GM19324 (cell line): ENCODE data around the gene TPX2.
A peak's percentile ranks its signal among the peaks of the same experiment; 100 is the strongest.

Experiments used
- ATAC-seq: cut with Tn5 transposase; IDR thresholded peaks from one replicate; pipeline ENCODE4 v1.9.1; 2021; ENCODE audit warnings: mild to moderate bottlenecking, moderate library complexity; ENCODE audit not compliant: unreplicated experiment, low FRiP score

The TPX2 gene, protein sequence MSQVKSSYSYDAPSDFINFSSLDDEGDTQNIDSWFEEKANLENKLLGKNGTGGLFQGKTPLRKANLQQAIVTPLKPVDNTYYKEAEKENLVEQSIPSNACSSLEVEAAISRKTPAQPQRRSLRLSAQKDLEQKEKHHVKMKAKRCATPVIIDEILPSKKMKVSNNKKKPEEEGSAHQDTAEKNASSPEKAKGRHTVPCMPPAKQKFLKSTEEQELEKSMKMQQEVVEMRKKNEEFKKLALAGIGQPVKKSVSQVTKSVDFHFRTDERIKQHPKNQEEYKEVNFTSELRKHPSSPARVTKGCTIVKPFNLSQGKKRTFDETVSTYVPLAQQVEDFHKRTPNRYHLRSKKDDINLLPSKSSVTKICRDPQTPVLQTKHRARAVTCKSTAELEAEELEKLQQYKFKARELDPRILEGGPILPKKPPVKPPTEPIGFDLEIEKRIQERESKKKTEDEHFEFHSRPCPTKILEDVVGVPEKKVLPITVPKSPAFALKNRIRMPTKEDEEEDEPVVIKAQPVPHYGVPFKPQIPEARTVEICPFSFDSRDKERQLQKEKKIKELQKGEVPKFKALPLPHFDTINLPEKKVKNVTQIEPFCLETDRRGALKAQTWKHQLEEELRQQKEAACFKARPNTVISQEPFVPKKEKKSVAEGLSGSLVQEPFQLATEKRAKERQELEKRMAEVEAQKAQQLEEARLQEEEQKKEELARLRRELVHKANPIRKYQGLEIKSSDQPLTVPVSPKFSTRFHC

DNA sequence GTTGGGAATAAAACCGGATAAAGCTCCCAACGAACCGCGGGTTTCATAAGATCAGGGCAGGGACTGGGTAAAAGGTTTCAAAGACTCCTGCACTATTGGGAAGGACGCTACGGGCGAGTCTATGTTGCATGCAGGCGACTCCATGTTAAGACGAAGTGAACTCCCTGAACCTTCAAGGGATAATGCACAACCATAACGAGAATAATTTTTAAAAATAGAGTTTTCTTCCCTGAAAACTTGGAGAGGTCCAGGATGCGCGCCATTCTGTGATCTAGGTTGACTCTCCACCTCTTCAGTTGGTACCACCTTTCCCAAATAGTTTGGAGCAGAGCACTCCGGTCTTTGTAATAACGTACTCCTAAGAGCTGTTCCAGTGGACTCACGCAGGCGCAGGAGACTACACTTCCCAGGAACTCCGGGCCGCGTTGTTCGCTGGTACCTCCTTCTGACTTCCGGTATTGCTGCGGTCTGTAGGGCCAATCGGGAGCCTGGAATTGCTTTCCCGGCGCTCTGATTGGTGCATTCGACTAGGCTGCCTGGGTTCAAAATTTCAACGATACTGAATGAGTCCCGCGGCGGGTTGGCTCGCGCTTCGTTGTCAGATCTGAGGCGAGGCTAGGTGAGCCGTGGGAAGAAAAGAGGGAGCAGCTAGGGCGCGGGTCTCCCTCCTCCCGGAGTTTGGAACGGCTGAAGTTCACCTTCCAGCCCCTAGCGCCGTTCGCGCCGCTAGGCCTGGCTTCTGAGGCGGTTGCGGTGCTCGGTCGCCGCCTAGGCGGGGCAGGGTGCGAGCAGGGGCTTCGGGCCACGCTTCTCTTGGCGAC is at the start of gene TPX2:
TPX2 (plus strand) TSS at position 562 of the 821 bp plus-strand sequence. CDS start 18,187 bp downstream, outside the sequence.
- peak; percentile 91 for ATAC-seq

DNA sequence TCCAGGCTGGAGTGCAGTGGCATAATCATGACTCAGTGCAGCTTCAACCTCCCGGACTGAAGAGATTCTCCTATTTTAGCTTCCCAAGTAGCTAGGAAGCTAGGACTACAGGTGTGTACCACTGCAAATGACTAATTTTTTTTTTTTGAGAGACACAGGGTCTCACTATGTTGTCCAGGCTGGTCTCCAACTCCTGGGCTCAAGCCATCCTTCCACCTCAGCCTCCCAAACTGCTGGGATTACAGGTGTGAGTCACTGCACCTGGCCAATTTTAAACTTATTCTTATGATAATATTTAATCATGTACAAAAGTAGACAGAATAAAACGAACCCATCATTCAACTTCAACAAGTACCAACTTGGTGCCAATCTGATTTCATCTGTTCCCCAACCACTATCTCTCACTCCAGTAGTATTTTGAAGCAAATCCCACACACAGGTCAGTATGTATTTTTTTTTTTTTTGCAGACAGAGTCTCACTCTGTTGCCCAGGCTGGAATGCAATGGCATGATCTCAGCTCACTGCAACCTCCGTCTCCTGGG is 48.9 kb upstream of the TPX2 start:
- no peak for ATAC-seq

DNA sequence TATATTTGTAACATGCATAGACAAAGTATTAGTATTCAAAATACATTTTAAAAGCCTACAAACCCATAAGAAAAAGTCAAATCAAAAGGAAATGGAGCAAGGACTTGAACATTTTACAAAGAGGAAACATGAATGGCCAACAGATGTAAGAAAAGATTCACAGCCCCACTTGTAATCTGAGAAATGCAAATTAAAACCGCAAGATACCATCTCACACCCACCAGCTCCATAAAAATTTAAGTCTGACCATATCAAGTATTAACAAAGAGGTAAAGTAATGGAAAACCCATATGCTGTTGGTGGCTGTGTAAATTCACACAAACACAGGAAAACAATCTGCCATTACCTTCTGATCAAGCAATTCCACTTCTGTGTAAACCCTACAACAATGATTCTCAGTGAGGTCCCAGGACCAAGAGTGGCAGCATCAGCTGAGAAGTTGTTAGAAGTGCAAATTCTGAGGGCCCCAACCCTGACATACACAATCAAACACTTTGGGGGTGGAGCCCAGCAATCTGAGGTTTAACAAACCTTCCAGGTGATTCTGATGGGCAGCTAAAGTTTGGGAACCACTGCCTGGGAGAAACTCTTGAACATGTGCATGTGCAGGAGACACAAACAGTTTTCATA is 47.3 kb upstream of the TPX2 start:
- ATAC-seq = peak; percentile 57

DNA sequence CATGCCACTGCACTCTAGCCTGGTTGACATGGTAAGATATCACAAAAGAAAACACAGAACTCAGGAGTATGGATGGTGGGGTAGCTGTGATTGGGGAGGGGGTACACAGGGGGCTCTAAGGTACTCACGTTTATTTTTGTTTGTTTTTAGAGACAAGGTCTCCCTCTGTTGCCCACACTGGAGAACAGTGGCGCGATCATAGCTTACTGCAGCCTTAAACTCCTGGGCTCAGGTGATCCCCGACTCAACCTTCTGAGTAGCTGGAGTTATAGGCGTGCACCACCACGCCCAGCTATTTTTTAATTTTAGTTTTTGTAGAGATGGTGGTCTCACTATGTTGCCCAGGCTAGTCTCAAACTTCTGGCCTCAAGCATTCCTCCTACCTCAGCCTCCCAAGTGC is 45.7 kb upstream of the TPX2 start:
- no peak for ATAC-seq

DNA sequence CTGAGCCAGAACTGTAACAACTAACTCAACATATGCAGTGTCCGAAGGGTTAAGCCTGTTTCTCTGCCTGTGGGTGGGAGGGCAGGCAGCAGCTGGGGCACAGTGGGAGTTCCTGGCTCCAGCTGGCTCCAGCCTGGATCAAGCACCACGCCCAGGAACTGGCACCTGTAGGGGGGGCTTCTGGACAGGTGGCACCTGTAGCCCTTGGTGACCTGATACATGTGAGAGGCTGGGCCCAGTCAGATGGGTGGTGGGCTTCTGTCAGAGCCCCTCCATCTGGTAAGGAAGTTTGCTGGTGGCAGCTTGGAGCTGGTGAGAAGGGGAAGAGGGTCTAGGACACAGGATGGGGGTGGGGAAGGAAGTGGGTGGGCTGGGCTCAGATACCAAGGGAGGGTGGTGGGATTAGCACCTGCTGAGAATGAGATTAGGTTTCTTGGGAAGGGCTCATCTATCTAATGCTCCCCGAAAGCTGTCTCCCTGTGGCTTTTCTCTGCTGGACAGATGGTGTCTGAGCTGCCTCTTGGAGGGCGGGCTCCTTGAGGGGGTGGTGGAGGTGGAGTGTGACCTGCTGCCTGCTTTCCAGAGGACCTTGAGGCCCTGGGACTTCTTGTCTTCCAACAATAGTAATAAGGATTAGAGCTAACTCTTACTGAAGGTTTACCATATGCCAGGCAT is 45.0 kb upstream of the TPX2 start:
- no peak for ATAC-seq

DNA sequence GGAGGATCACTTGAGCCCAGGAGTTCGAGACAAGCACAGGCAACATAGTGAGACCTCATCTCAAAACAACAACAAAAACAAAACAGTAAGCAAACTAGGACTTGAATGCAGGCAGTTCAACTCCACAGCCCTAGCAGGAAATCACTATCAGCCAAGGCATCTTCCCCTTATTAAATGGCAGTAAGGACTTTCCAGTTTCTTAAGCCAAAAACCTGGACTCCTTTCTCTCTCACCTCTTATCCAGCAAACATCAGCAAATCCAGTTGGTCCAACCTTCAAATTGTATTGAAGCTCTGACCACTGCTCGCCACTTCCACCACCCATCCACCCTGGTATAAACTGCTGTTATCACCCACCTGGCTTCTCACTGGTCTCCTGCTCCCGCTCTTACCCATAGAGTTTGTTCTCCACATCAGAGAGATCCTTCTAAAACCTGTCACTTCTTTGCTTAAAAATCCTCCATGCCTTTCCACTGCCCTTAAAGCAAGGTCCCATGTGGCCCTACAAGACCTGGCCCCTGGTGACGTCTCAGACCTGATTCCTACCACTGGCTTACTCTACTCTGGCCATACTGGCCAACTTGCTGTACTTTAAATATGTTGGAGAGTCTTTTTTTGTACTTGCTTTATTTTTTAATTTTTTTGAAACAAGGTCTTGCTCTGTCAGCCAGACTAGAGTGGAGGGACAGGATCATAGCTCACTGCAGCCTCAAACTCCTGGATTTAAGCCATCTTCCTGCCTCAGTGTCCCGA is 44.1 kb upstream of the TPX2 start:
- no peak for ATAC-seq

DNA sequence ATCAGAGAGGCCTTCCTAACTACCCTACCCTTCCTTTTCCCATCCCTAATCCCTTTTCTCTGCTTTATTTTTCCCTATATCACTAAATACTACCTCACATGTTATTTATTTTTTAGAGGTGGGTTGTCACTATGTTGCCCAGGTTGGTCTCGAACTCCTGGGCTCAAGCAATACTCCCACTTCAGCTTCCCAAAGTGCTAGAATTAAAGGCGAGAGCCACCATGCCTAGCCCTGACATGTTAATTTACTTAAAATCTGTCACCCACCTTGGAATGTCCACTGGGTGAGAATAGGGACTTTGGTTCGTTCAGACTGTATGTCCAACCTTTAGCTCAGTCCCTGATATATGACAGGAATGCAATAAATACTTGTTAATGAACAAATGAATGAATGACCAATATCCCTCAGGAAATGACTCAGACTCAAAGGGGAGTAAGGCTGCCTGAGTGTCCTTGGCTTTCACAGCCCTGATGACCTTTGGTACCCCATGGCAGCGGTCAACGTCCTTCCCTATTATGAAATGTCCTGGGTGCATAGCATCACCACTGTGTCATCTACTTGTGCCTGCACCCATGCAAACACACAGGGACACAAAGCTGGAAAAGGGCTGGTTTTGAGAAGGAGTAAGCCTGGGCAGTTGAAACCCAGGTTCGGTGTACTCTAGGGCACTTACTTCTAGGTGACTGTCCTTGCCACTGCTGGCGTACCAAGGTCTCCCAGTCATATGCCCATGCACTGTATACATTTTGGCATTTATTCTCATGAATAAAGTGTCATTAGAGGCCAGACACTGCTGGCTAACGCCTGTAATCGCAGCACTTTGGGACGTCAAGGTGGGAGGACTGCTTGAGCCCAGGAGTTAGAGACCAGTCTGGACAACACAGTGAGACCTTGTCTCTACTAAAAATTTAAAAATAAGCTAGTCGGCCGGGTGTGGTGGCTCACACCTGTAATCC is 43.0 kb upstream of the TPX2 start:
- no peak for ATAC-seq

DNA sequence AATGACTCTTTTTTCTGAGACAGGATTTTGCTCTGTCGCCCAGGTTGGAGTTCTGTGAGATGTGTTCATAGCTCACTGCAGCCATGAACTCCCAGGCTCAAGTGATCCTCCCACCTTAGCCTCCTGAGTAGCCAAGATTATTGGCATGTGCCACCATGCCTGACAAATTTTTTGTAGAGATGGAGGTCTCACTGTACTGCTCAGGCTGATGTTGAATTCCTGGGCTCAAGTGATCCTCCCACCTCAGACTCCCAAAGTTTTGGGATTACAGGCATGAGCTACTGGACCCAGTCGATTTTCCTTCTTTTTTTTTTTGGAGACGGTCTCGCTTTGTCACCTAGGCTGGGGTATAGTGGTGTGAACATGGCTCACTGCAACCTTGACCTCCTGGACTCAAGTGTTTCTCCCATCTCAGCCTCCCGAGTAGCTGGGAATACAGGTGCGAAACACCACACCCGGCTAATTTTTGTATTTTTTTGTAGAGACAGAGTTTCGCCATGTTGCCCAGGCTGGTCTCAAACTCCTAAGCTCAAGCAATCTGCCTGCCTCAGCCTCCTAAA is 40.8 kb upstream of the TPX2 start:
- ATAC-seq = no peak

DNA sequence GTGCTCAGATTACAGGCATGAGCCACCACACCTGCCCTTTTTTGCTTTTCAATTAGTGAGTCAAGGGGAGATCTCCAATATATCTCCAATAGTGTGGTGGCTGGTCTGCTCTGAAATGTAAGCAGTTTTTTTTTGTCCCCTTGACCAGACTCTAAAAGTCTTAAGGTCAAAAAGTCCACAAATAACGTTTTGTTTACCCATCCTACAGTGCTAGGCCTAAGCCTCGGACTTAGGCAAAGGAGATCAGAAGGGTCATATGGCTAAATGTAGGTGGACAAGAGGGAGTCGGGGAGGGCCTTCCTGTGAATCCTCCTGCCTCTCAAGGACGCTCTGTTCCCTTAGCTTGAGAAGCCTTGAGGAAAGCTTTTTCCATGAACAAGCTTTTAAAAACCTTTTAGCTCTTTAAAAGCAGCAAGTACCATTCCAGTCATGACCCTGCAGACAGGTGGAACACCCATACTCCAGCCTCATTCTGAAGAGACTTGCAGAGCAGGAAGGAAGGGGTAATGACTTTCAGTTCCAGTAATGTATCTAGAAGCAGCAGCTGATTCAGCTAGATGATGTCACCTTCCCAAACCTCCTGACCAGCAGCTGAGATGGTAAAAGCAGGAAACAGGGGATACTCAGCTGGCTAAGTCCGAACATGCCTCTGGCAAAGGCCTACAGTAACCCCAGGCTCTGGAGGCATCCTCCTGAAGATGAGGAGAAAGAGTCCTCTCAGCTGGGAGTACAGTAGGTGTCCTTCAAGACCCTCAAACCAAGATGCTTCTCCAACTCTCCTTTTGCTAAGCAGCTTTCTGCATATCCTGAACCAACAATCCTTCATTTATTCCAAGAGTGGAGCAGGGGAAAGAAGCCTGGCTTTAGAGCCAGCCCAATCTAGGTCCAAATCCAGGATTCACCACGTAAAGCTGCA is 40.0 kb upstream of the TPX2 start:
- peak; percentile 81 for ATAC-seq

DNA sequence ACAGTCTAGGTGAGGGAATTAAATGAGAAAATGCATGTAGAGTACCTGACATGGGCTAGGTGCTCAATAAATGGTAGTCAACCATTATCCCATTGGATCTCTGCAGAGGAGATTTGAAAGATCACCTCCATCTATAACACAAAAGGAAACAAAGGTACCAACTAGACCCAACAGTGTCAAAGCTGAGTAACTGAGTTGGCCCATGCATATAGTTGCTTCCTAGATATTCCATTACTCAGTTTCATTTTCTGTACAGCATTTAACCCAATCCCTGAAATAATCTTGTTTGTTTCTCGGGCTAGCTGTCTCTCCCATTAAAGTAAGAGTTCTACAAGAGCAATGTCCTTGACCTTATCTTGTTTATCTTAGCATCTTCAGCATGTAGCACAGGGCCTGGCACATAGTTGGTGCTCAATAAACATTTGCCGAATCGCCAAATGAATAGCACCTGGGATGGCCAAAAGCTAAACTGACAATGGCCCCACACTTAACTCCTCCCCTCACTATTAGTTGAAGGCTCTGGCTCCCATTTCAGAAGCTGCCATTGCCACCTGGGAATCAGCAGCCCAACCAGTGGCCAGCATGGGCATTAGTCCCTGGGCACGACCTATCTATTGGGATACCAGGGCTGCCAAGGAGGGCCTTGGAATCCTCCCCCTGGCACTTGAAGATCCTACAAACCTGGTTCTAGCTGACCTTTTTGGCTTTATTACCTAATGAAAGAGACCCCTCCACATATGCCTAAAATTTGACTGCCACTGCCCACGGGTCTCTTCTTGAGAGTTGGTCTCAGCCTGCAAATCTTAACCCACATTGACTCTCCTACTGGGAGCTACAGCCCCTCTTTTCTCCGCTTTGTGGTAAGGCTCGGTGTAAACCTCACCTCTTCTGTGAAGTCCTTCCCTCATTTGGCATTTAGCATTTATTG is 39.0 kb upstream of the TPX2 start:
- ATAC-seq = no peak

DNA sequence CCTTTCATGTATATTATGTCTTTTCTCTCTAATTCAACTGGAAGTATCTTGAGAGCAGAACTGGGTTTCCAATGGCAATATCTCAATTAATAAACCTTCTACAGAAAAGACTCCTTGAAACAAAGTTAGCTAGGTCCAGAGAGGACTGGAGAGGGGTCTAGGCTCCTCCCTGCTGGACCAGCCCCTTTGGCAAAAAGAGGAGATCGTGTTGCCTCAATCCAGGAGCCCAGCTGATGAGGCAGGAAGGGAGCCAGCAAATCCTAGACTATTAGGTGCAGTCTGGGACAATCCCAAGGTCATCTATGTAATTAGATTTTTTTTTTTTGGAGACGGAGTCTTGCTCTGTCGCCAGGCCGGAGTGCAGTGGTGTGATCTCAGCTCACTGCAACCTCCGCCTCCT is 38.3 kb upstream of the TPX2 start:
- no peak for ATAC-seq

DNA sequence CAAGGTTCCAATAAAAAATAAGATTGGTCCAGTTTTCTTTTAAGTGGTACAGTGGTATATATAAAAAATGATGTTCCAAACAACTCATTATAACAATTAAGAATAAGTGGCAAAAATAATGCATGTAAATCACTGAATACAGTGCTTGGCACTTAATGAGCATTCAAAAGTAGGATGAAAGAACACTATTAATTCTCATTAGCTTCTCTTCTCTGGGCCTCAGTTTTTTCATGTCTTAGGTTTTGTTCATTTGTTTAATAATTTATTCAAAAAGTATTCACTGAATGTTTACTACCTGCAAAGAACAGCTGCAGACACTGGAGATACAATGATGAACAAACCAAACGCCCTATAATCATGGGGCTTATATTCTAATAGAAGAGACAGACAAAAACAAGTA is 37.5 kb upstream of the TPX2 start:
- ATAC-seq = no peak

DNA sequence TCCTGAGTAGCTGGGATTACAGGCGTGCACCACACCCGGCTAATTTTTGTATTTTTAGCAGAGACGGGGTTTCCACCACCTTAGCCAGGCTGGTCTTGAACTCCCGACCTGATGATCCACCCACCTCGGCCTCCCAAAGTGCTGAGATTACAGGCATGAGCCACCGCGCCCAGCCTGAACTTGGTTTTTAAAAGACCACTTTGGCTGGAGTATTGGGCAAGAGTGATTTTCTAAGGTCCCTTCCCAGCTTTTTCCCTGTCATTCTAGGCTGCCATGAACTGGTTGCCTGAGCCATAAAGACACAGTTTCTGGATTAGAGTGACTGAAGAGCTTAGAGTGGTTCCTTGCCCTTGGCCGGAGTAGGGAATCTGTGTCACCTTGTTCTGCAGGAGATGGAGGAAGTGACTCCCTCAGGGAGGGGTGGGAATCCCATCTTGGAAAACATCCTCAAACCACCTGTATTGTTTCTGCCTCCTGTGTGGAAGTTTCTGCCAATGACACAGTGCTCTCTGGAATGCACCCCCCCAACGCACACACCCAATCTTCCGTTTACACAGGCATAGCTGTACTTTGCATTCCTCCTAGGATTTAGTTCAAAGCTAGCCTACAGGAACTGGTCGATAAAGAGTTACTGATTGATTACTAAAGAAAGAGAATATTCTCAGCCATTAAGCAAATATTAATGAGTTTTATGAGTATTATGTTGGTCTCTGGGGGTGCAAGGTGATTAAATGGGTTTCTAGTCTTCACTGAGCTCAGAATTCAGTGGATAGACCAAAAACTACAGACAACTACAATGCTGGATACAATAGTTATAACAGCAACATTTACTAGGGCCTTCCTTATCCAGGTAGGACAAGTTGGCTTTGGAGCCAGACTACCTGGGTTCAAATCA is 34.6 kb upstream of the TPX2 start:
- no peak for ATAC-seq

DNA sequence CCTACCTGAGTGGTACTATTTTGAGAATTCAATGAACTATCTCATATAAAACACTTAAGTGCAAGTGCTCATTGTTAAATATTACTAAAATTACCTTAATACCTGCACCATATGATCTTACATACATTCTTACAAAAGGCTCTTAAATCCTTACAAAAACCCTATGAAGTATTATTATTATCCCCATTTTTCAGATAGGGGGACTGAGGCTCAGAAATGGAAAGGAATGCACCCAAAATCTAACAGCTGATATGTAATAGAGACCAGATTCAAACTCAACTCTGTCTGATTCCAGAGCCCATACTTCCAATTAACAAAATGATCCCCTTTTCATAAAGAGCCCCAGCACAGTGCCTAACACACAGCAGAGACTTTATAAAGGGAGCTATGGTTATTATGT is 33.9 kb upstream of the TPX2 start:
- ATAC-seq = no peak
